Heart left ventricle (tissue), 16 donors: ENCODE results near the gene SLC26A1. TPM values are rescaled to one million over a fixed set of nuclear protein-coding genes. Genes with fewer than 3 reads are reported as not detected.

ENCODE experiments used
- ATAC-seq, 4 donors: fragments of 200-7000 bp; cut with Tn5 transposase; one replicate each; pipeline ENCODE4 v1.9.1; 2020 to 2022; ENCODE audit warnings: moderate library complexity in 4 of 4, mild to moderate bottlenecking in 3 of 4, moderate number of reproducible peaks in 1 of 4
- DNase-seq, 5 donors: peaks; one replicate each; pipeline ENCODE4 v3.0.0-alpha.2; 2020
- H3K27ac ChIP-seq, 12 donors: fragments of 200-600 bp; sonication (generic) in 4 of 12; one replicate each; pipeline versions ENCODE4 v1.5.0 to v1.8.0; 2016 to 2022; ENCODE audit warnings: mild to moderate bottlenecking in 2 of 12
- H3K27me3 ChIP-seq, 9 donors: fragments of 200-600 bp; sonication (generic) in 2 of 9; one replicate each; pipeline versions ENCODE4 v1.5.1 to v1.8.0; 2016 to 2022; ENCODE audit warnings: mild to moderate bottlenecking in 3 of 9
- H3K36me3 ChIP-seq, 9 donors: fragments of 200-600 bp; sonication (generic) in 2 of 9; one replicate each; pipeline versions ENCODE4 v1.5.0 to v1.8.0; 2018 to 2022; ENCODE audit warnings: mild to moderate bottlenecking in 2 of 9
- H3K4me1 ChIP-seq, 12 donors: fragments of 200-600 bp; sonication (generic) in 4 of 12; one replicate each; pipeline versions ENCODE4 v1.5.0 to v1.8.0; 2016 to 2022; ENCODE audit warnings: mild to moderate bottlenecking in 3 of 12
- H3K4me3 ChIP-seq, 12 donors: fragments of 200-600 bp; sonication (generic) in 4 of 12; one replicate each; pipeline versions ENCODE4 v1.5.0 to v1.8.0; 2017 to 2022; ENCODE audit warnings: mild to moderate bottlenecking in 9 of 12, moderate library complexity in 4 of 12
- H3K9me3 ChIP-seq, 12 donors: fragments of 200-600 bp; sonication (generic) in 4 of 12; one replicate each; pipeline versions ENCODE4 v1.5.0 to v1.8.0; 2016 to 2022; ENCODE audit warnings: mild to moderate bottlenecking in 1 of 12
- CTCF ChIP-seq, 12 donors: fragments of 200-600 bp; sonication (generic) in 4 of 12; IDR thresholded peaks; one replicate each; pipeline versions ENCODE4 v1.5.0 to v1.8.0; 2018 to 2022; ENCODE audit warnings: antibody characterized with exemption in 12 of 12, mild to moderate bottlenecking in 5 of 12
- POLR2A ChIP-seq, 2 donors: fragments of 450-650 bp; IDR thresholded peaks; one replicate each; pipeline ENCODE4 v1.6.1; 2017; ENCODE audit warnings: antibody characterized with exemption in 2 of 2, mild to moderate bottlenecking in 2 of 2, moderate library complexity in 2 of 2
- WGBS, 4 donors: extraction: QIAGEN DNeasy Blood & Tissue Kit in 2 of 4; methylation state at CpG; one replicate each; pipeline versions ENCODE4 v1.1.5 to v1.1.7; 2013 to 2018; 5-methylcytosine and 5-hydroxymethylcytosine counted together
- intact Hi-C, 10 donors: fragments of 100-400 bp; cut with DNase I; formaldehyde crosslinking; loops; one replicate each; pipeline versions ENCODE4 v1.11.1 to v1.14.2; 2022
- polyA plus RNA-seq, 2 donors: library from polyadenylated mRNA; stranded (reverse); fragments of 200-250 nt; gene quantifications; one replicate each; pipeline ENCODE4 v1.2.3, GENCODE V29; 2013
- total RNA-seq, 9 donors: library from RNA; depleted of rRNA in 2 of 9; stranded (reverse); fragments of >200 nt in 2 of 9; fragmentation: NEBNext Ultra II Directional in 3 of 9; extraction: Animal tissue kit (Norgen Biotek cat#: 25700) in 3 of 9; gene quantifications; one replicate each; pipeline versions ENCODE4 v1.1.0 to v1.2.4, GENCODE V29; 2016 to 2023
- donor health status: ischemic (EF 13 %, LVEDD 7.1; RV severe dilation, severe dysfunction).
- donor health status: healthy with polysubstance abuse.
- donor health status: DM: no; HTN: yes; CAD: no.
- donor health status: DM: no; HTN: no; CAD: no.
- donor health status: ischemic (EF 25% LVEDD 6.9; RV normal size, moderate dysfunction).
- donor health status: ischemic (EF 25% LVEDD 5.7; RV mildly dilated, moderate dysfunction).
- donor health status: healthy.
- donor health status: DM: yes; HTN: yes; CAD: no.
- donor health status: ischemic (EF 35%, LVEDD 5.7; RV mildly dilated, moderate dysfunction).
- donor health status: nonischemic (EF 11% LVEDD 7.7; RV severe dilation, severe dysfunction).
- donor health status: DM: yes; HTN: yes; CAD: no.
- donor health status: PGD.
- donor health status: ischemic (EF 29% LVEDD 5.4; RV normal size, mild dysfunction).
- donor health status: nonischemic (EF 23%, LVEDD 6.1; RV moderate dilation, normal function).

The SLC26A1 gene
- total and polyA plus RNA-seq, 11 donors: 0.03 to 0.27 (median 0.25) TPM; not detected in 5

- Histone ChIP-seq H3K4me3 (no peak overlapping the region), H3K36me3 (peaks cover 0 to 67% (median 32%) of the 10 kb centered on the region in 9 donors), H3K27me3 (no peaks in the 10 kb centered on the region), H3K27ac (no peak overlapping the region), H3K4me1 (no peaks in the 10 kb centered on the region), H3K9me3 (no peaks in the 10 kb centered on the region)
- 76 to 88% (median 81%) methylated on average over 6 to 8 of the region's 8 CpGs for WGBS, 4 donors
- no peak for TF ChIP-seq POLR2A (IDR thresholded peaks at IDR 0.05)
- TF ChIP-seq CTCF (IDR thresholded peaks at IDR 0.05): no peak
- intact Hi-C loops: no loop called here
- ATAC-seq: no peak
- DNase-seq: peak in 1 of 5 donors; percentile 13
These were observed 36.0 kb downstream of the SLC26A1 start for GRCh38 chr4:957231-957580.

- TF ChIP-seq CTCF (IDR thresholded peaks at IDR 0.05): no peak
- no peak for TF ChIP-seq POLR2A (IDR thresholded peaks at IDR 0.05)
- intact Hi-C loops: no loop called here
- 80 to 87% (median 83%) methylated on average over 13 to 14 of the region's 14 CpGs for WGBS, 4 donors
These were observed 36.5 kb downstream of the SLC26A1 start for GRCh38 chr4:956531-957230.

GRCh38 chr4:955931-956381 is 37.2 kb downstream of the SLC26A1 start:
- H3K4me3 ChIP-seq: no peak overlapping the region
- DNase-seq: peak in 2 of 5 donors; percentile 4 to 13
- intact Hi-C loops: no loop called here
- no peak for ATAC-seq
- peaks cover 0 to 65% (median 25%) of the 10 kb centered on the region in 9 donors for H3K36me3 ChIP-seq
- no peaks in the 10 kb centered on the region for H3K9me3 ChIP-seq
- H3K4me1 ChIP-seq: no peaks in the 10 kb centered on the region
- 79 to 93% (median 81%) methylated on average over 11 to 12 of the region's 12 CpGs for WGBS, 4 donors
- no peak for TF ChIP-seq POLR2A (IDR thresholded peaks at IDR 0.05)
- no peak for TF ChIP-seq CTCF (IDR thresholded peaks at IDR 0.05)
- H3K27me3 ChIP-seq: no peaks in the 10 kb centered on the region
- H3K27ac ChIP-seq: no peak overlapping the region

More at GRCh38 chr4:956531-957230, 36.5 kb downstream of the SLC26A1 start:
- Histone ChIP-seq H3K4me3 (no peak overlapping the region), H3K27me3 (no peaks in the 10 kb centered on the region), H3K4me1 (no peaks in the 10 kb centered on the region), H3K36me3 (peaks cover 0 to 66% (median 27%) of the 10 kb centered on the region in 9 donors), H3K27ac (no peak overlapping the region), H3K9me3 (no peaks in the 10 kb centered on the region)
- no peak for ATAC-seq
- peak in 1 of 5 donors; percentile 19 for DNase-seq

DNA sequence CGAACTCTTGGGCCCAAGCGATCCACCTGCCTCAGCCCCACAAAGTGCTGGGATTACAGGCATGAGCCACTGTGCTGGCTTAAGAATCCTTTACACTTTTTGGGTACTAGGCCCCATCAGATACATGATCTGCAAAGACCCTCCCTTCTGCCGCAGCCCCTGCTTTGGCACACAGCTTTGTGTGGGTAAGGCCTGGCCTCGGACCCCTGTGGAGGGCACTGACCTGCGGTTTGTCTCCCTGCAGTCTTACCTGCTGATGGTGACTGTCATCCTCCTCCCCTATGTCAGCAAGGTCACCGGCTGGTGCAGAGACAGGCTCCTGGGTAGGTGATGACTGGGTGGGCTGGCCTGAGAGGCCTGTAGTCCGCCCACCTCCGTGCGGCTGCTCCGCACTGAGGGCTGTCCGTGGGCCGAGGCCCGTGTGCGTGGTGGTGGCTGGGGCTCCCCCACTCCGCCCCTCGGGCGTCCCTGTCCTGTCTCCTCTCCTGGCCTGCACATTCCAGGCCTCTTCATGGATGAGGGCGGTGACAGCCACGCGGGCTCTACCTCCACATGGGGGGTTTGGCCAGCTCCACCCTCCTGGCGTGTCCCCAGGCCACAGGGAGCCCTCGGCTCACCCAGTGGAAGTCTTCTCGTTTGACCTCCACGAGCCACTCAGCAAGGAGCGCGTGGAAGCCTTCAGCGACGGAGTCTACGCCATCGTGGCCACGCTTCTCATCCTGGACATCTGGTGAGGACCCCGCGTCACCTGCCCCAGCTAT is 37.9 kb downstream of the SLC26A1 start:
- no peak for TF ChIP-seq CTCF (IDR thresholded peaks at IDR 0.05)
- no peak for TF ChIP-seq POLR2A (IDR thresholded peaks at IDR 0.05)

More for the DNA sequence above, 37.9 kb downstream of the SLC26A1 start:
- no peak overlapping the region for H3K4me3 ChIP-seq
- no peaks in the 10 kb centered on the region for H3K9me3 ChIP-seq
- no peak overlapping the region for H3K27ac ChIP-seq
- WGBS, 4 donors: 92 to 95% (median 93%) methylated on average over 17 to 33 of the region's 33 CpGs
- no peaks in the 10 kb centered on the region for H3K4me1 ChIP-seq
- intact Hi-C loops: no loop called here
- H3K36me3 ChIP-seq: peaks cover 0 to 60% (median 25%) of the 10 kb centered on the region in 9 donors
- ATAC-seq (no peak), DNase-seq (peak in 1 of 5 donors; percentile 17)
- H3K27me3 ChIP-seq: no peaks in the 10 kb centered on the region
